NCI-H2196 (cell line): Measurements from ENCODE around the gene RASGEF1C.

Source experiments
- DNase-seq: peaks from one replicate; lab custom pipeline; 2025; ENCODE audit not compliant: unreplicated experiment; lab: John Stamatoyannopoulos, UW

RASGEF1C gene

GRCh38 chr5:180121826-180122413 lies 87.1 kb downstream of the RASGEF1C start:
- DNase-seq: no peak

GRCh38 chr5:180120237-180121101 lies 88.5 kb downstream of the RASGEF1C start:
- no peak for DNase-seq

DNA sequence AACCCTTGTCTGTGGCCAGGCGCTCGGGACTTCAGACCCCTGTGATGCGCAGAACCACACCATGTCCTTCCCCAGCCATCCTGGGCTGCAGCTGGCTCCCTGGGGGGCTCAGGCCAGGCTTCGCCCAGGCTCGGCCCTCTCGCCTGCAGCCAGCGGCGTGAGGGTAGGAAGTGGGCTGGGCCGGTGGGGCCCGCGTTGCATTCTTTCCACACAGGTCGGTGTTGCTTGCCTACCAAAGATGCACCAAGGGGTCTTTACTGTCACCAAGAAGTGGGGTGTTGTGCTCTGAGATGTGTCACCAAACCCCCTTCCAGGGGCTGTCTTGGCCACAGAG lies 89.1 kb downstream of the RASGEF1C start:
- no peak for DNase-seq

DNA sequence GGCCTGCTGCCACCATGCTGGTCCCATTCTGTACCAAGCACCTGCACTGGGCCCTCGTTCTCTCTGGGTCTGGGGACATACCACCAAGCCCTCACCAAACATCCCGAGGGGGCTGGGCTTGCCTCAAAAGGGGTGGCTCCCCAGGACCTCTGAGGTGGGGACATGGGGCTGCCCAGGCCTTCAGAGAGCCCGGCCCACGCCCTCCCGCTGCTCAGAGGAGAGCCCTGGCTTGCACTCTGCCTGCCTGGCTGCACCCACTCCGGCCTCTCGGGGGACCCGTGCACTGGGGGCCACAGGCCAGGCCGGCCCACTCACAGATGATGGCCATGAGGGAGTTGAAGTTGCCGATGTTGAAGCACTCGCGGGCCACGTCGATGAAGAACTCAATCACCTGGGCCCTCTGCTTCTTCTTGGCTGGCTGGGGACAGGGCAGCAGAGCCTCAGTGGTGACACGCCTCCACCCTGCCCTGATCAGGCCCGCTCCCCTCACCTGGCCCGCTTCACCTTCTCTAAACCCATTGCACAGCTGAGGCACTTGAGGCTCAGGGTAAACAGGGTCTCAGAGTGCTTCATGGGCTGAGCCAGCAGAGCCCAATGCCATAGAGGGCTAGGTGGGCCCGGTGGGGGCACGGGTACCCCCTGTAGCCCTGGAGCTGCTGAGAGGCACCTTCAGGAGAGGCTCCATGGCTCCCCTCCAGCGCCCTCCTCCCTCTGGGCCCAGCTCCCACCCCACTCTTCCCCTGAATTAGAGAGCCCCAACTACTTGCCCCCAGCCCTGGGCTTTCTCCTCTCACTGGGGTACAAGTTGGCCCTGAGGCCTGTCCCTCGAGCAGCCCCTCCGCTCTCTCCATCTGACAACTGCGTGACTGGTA lies 89.7 kb downstream of the RASGEF1C start:
- no peak for DNase-seq

DNA sequence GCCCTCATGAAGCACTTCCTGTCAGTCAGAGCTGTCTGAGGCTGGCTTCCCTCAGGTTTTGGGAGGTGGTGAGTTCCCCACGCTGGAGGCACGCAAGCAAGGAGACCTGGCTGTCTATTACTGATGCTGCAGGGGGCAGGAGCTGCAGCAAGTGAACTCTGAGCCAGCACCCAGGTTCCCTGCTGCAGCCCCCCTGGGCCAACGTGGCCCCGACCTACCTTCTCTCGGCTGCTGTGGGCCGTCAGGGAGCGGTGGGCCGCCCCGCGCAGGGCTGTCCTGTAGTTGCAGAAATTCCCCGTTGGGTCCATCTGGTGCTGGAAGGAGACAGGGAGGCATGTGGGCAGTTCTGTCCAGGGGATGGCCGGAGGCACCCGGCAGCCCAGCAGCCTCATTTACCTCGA lies 90.6 kb downstream of the RASGEF1C start:
- no peak for DNase-seq

DNA sequence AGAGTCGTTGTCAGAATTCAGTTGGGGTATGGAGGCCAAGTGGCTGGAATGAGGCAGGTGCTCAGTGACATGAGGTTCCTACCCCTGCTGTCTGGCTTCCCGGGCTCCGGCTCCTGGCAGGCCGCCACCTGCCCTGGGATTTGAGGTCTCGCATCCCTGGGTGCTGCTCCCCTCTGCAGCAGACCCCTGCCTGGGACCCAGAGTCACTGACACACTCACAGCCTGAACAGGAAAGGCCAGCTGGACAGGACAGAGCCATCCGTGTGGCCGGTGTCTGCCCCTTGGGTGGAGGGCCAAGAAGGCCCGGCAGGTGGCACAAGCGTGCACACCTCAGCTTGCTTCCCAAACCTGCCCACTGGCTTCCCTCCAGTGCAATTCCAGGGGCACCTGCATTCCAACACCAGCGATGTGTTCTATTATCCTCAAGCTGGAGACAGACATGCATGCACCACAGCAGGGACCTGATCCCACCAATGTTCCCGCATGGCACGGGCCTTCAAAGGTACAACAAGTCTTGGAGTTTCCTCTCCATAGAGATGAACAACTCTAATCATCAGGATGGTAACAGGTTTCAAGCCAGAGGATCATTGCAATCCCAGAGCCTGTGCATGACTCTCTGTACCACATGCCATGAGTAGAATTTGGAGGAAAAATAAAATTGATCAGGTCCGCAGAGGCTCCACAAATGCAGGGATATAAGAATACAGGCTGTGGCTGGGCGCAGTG lies 91.8 kb downstream of the RASGEF1C start:
- DNase-seq: peak; percentile 40

- no peak for DNase-seq
These were observed 92.7 kb downstream of the RASGEF1C start for GRCh38 chr5:180116077-180116999.

- no peak for DNase-seq
These were observed 93.5 kb downstream of the RASGEF1C start for GRCh38 chr5:180115326-180116076.

GRCh38 chr5:180114304-180115003 lies 94.6 kb downstream of the RASGEF1C start:
- DNase-seq: no peak

- DNase-seq: no peak
These were observed 95.2 kb downstream of the RASGEF1C start for GRCh38 chr5:180113660-180114303.

- DNase-seq: no peak
These were observed 96.7 kb downstream of the RASGEF1C start for GRCh38 chr5:180112181-180112861.

DNA sequence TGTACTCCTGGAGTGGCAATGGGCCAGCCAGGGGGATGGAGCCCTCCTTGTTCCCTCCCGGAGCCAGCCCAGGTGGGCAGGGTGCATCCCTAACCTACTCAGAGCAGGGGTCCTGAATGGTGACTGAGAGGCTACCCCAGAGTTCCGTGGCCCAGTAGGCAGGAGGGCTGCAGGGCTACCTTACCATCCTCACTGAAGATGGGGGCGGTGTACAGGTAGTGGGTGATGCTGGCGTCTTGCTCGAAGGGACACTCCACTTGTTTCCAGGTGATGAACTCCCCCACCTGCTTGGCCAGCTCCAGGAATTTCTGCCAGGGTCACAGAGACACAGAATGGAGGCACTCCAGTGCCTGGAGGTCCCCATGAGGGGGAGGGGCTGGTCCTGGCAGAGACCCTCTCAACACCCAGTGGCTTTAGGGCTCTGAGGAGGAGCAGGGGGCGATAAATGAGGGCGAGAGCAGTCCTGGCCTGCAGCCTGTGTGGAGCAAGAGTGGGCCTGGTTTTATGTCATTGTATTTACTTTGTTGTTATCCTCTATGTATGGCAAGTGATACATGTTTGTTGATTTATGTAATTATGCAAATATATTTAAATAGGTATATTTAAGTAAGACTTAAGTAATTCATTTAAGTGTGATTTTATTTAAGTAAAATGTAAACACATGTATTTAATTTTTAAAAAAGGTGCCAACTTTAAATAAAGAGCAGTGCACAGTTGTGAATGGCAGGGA lies 97.6 kb downstream of the RASGEF1C start:
- DNase-seq: no peak

- DNase-seq: no peak
These were observed 99.1 kb downstream of the RASGEF1C start for GRCh38 chr5:180109920-180110319.

DNA sequence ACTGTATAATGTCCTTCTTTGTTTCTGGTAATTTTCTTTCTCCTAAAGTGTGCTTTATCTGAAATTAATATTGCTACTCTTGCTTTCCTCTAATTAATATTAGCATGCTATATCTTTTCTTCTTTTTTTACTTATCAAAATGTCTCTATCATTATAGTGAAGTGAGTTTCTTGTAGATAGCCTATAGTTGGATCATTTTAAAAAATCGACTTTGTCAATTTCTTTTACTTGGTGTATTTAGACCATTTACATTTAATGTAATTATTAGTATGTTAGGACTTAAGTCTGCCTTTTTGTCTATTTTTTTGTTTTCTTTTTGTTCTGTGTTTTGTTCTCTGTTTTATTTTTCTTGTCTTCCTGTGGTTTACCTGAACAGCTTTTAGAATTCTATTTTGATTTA lies 102.0 kb downstream of the RASGEF1C start:
- no peak for DNase-seq

DNA sequence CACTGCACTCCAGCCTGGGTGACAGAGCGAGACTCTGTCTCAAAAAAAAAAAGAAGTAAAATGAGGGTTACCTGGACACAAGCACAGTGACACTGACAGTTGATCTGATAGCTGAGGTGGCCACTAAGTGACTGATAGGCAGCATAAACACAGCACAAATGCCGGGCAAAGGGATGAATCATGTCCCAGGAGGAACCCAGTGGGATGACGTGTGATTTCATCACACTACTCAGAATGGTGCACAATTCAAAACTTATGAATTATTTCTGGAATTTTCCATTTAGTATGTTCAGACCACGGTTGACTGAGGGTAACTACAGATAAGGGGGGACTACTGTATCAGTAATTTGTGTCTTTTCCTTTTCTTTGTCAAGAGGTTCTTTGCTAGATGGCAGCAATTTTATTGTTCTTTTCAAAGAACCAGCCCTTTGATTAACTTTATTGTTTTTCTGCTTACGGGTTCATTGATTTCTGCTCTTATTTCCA lies 103.1 kb downstream of the RASGEF1C start:
- no peak for DNase-seq

DNA sequence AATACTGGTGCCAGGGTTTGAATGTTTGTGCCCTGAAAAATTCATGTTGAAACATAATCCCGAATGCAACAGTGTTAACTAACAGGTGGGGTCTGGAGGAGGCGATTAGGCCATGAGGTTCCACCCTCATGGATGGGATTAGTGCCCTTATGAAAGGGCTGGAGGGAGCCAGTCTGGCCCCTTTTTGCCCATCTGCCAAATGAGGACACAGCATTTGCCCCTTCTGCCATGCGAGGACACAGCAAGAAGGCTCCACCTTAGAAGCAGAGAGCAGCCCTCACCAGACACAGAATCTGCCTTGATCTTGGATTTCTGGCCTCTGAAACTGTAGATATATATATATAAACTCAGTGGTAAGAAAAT lies 104.9 kb downstream of the RASGEF1C start:
- DNase-seq: no peak
